Stomach (tissue), 9 donors: ENCODE results near the gene PLCB4. TPM values are rescaled to one million over a fixed set of nuclear protein-coding genes. Genes with fewer than 3 reads are reported as not detected.
A peak's percentile ranks its signal among the peaks of the same experiment; 100 is the strongest.

Experiments
- DNase-seq, 2 donors: peaks; one replicate each; pipeline versions ENCODE4 v3.0.0 to v3.0.0-alpha.2; 2013 to 2019
- H3K27ac ChIP-seq, 5 donors: fragments of 200-600 bp in 4 of 5; sonication (generic) in 4 of 5; one replicate each; pipeline ENCODE4 v1.5.1; 2013 to 2019; ENCODE audit warnings: mild to moderate bottlenecking in 1 of 5, moderate library complexity in 1 of 5
- H3K27me3 ChIP-seq, 3 donors: fragments of 200-600 bp; sonication (generic); one replicate each; pipeline ENCODE4 v1.5.1; 2017 to 2019; ENCODE audit warnings: mixed run types in 1 of 3
- H3K36me3 ChIP-seq, 4 donors: fragments of 200-600 bp; sonication (generic); 1 replicate in 3 of 4; 2 replicates in 1 of 4; pipeline ENCODE4 v1.5.1; 2016 to 2019
- H3K4me1 ChIP-seq, 4 donors: fragments of 200-600 bp; sonication (generic); one replicate each; pipeline ENCODE4 v1.5.1; 2016 to 2019
- H3K4me3 ChIP-seq, 4 donors: fragments of 200-600 bp; sonication (generic) in 3 of 4; one replicate each; pipeline ENCODE4 v1.5.1; 2016 to 2019; ENCODE audit warnings: mild to moderate bottlenecking in 1 of 4
- H3K9me3 ChIP-seq, 4 donors: fragments of 200-600 bp; sonication (generic); one replicate each; pipeline ENCODE4 v1.5.1; 2016 to 2019
- CTCF ChIP-seq, 7 experiments: fragments of 450-650 bp in 4 of 7; fragments of 200-600 bp in 3 of 7; sonication (generic) in 3 of 7; IDR thresholded peaks; one replicate each; pipeline ENCODE4 v1.5.1; 2016 to 2019; ENCODE audit warnings: antibody characterized with exemption in 7 of 7, control low read depth in 2 of 7, mild to moderate bottlenecking in 1 of 7
- EP300 ChIP-seq: sonication (generic); formaldehyde crosslinking; IDR thresholded peaks from one replicate; pipeline ENCODE4 v1.6.1; 2017; ENCODE audit warnings: antibody characterized with exemption
- POLR2A ChIP-seq, 4 donors: fragments of 450-650 bp; IDR thresholded peaks; one replicate each; pipeline ENCODE4 v1.6.1; 2016; ENCODE audit warnings: antibody characterized with exemption in 4 of 4, control low read depth in 2 of 4, mild to moderate bottlenecking in 1 of 4, moderate library complexity in 1 of 4
- POLR2AphosphoS5 ChIP-seq, 3 donors: sonication (generic); formaldehyde crosslinking; IDR thresholded peaks; one replicate each; pipeline ENCODE4 v1.6.1; 2016; ENCODE audit warnings: antibody characterized with exemption in 3 of 3
- WGBS, 5 donors: extraction: QIAGEN DNeasy Blood & Tissue Kit in 3 of 5; methylation state at CpG; one replicate each; pipeline versions ENCODE4 v1.1.5 to v1.1.7; 2013 to 2018; 5-methylcytosine and 5-hydroxymethylcytosine counted together
- intact Hi-C: fragments of 100-400 bp; cut with DNase I; formaldehyde crosslinking; loops from one replicate; pipeline ENCODE4 v1.15.1; 2023; ENCODE audit warnings: low total_unique reads
- polyA plus RNA-seq, 3 donors: library from polyadenylated mRNA; stranded (reverse); fragments of 200-250 nt; gene quantifications; one replicate each; pipeline ENCODE4 v1.2.3, GENCODE V29; 2013
- total RNA-seq, 5 donors: library from RNA; depleted of rRNA; stranded (reverse); fragments of >200 nt; gene quantifications; one replicate each; pipeline versions ENCODE4 v1.1.0 to v1.2.3, GENCODE V29; 2014 to 2016
- donor health status: healthy with polysubstance abuse.
- donor health status: Bipolar disorder and iron deficiency.
- donor health status: healthy.

Gene PLCB4
- total and polyA plus RNA-seq, 8 donors = 5.3 to 29.4 (median 22.3) TPM

GRCh38 chr20:9218531-9218961, 149.7 kb downstream of the PLCB4 start:
- TF ChIP-seq POLR2A (IDR thresholded peaks at IDR 0.05) = no peak
- TF ChIP-seq EP300 = no peak
- peak in 1 of 3 donors; percentile 27 for TF ChIP-seq POLR2AphosphoS5 (IDR thresholded peaks at IDR 0.05)
- TF ChIP-seq CTCF (IDR thresholded peaks at IDR 0.05) = no peak
- no peaks in the 10 kb centered on the region for H3K9me3 ChIP-seq
- H3K27me3 ChIP-seq = no peaks in the 10 kb centered on the region
- H3K4me3 ChIP-seq = no peak overlapping the region
- no peaks in the 10 kb centered on the region for H3K36me3 ChIP-seq
- intact Hi-C loops = no loop called here
- peak overlapping the region in 1 of 5 donors; percentile 17 for H3K27ac ChIP-seq
- 61 to 82% (median 78%) methylated on average over 6 of the region's 6 CpGs for WGBS, 5 donors
- H3K4me1 ChIP-seq = peaks cover 0 to 11% (median 5%) of the 10 kb centered on the region in 4 donors
- peak in 1 of 2 donors; percentile 29 for DNase-seq

GRCh38 chr20:9220874-9221547, 152.1 kb downstream of the PLCB4 start:
- Histone ChIP-seq H3K9me3 (no peaks in the 10 kb centered on the region), H3K4me1 (peaks cover 0 to 6% (median 0%) of the 10 kb centered on the region in 4 donors), H3K27me3 (no peaks in the 10 kb centered on the region), H3K36me3 (no peaks in the 10 kb centered on the region), H3K27ac (no peak overlapping the region), H3K4me3 (no peak overlapping the region)
- intact Hi-C loops = no loop called here
- no peak for DNase-seq
- TF ChIP-seq POLR2AphosphoS5 (IDR thresholded peaks at IDR 0.05) (no peak), POLR2A (IDR thresholded peaks at IDR 0.05) (no peak), EP300 (no peak), CTCF (IDR thresholded peaks at IDR 0.05) (no peak)
- WGBS, 5 donors = 80 to 84% (median 83%) methylated on average over 6 of the region's 6 CpGs

- Histone ChIP-seq H3K9me3 (no peaks in the 10 kb centered on the region), H3K27ac (no peak overlapping the region), H3K36me3 (no peaks in the 10 kb centered on the region), H3K4me3 (no peak overlapping the region), H3K27me3 (no peaks in the 10 kb centered on the region), H3K4me1 (peaks cover 0 to 6% (median 0%) of the 10 kb centered on the region in 4 donors)
- 84 to 90% (median 87%) methylated on average over 4 of the region's 4 CpGs for WGBS, 5 donors
- no peak for DNase-seq
- no peak for TF ChIP-seq POLR2AphosphoS5 (IDR thresholded peaks at IDR 0.05)
- no peak for TF ChIP-seq POLR2A (IDR thresholded peaks at IDR 0.05)
- intact Hi-C loops = no loop called here
Measured at GRCh38 chr20:9223296-9223695, 154.4 kb downstream of the PLCB4 start.

- WGBS, 5 donors = 71 to 86% (median 81%) methylated on average over 4 of the region's 4 CpGs
- no peak for DNase-seq
- Histone ChIP-seq H3K4me3 (no peak overlapping the region), H3K36me3 (no peaks in the 10 kb centered on the region), H3K4me1 (peaks cover 0 to 13% (median 5%) of the 10 kb centered on the region in 4 donors), H3K27me3 (no peaks in the 10 kb centered on the region), H3K27ac (no peak overlapping the region), H3K9me3 (no peaks in the 10 kb centered on the region)
- TF ChIP-seq POLR2A (IDR thresholded peaks at IDR 0.05) (no peak), POLR2AphosphoS5 (IDR thresholded peaks at IDR 0.05) (no peak), CTCF (IDR thresholded peaks at IDR 0.05) (no peak), EP300 (no peak)
- intact Hi-C loops = no loop called here
Measured at GRCh38 chr20:9225879-9226278, 157.0 kb downstream of the PLCB4 start.
